Caco-2 (cell line): ENCODE measurements around the gene DCAF8. TPM values are rescaled to one million over a fixed set of nuclear protein-coding genes. Genes with fewer than 3 reads are reported as not detected.

Source experiments
- BruUV-seq: library from RNA; stranded (reverse); fragments of 400-500 nt; replicated peaks from 2 replicates; lab custom pipeline; 2021; lab: Mats Ljungman, UMichigan
- CTCF ChIA-PET: fragments of 300-600 bp; sonication (Branson Sonifier 250); formaldehyde crosslinking; loops from one replicate; lab custom pipeline; 2022; ENCODE audit warnings: antibody characterized with exemption; lab: Charles Lee
- POLR2A ChIA-PET: fragments of 300-600 bp; sonication (Branson Sonifier 250); formaldehyde crosslinking; loops from one replicate; lab custom pipeline; 2022; ENCODE audit warnings: antibody characterized with exemption; lab: Charles Lee
- DNase-seq, 2 experiments: peaks; one replicate each; pipeline versions ENCODE4 v3.0.0 to v3.0.0-alpha.2; 2020 to 2022
- H3K27me3 ChIP-seq: replicated peaks from 2 replicates; pipeline ENCODE4 v1.6.0; 2011; ENCODE audit warnings: low read length; ENCODE audit not compliant: control insufficient read depth, insufficient read depth
- H3K36me3 ChIP-seq: 2 replicates; pipeline ENCODE4 v1.5.1; 2011; ENCODE audit warnings: low read length; ENCODE audit not compliant: control insufficient read depth, insufficient read depth
- H3K4me1 ChIP-seq: fragments of 250-450 bp; sonication (Bioruptor Pico); 2 replicates; pipeline ENCODE4 v1.5.1; 2020; ENCODE audit warnings: mild to moderate bottlenecking
- H3K4me3 ChIP-seq: 2 replicates; pipeline ENCODE4 v1.5.1; 2011; ENCODE audit warnings: low read depth, mild to moderate bottlenecking, control low read depth, low read length
- H3K9me3 ChIP-seq: fragments of 250-450 bp; sonication (Bioruptor Pico); 2 replicates; pipeline ENCODE4 v1.5.1; 2020; ENCODE audit warnings: mild to moderate bottlenecking, moderate library complexity
- H3K27ac Mint-ChIP-seq: one replicate; pipeline ENCODE4 v1.8.0; 2022; ENCODE audit warnings: mixed read lengths; ENCODE audit not compliant: unreplicated experiment
- H3K27me3 Mint-ChIP-seq: one replicate; pipeline ENCODE4 v1.8.0; 2022; ENCODE audit warnings: mixed read lengths; ENCODE audit not compliant: insufficient read depth, unreplicated experiment
- H3K36me3 Mint-ChIP-seq: one replicate; pipeline ENCODE4 v1.8.0; 2022; ENCODE audit warnings: mild to moderate bottlenecking, mixed read lengths; ENCODE audit not compliant: insufficient read depth, unreplicated experiment
- H3K4me1 Mint-ChIP-seq: one replicate; pipeline ENCODE4 v1.8.0; 2022; ENCODE audit warnings: low read depth, mixed read lengths; ENCODE audit not compliant: unreplicated experiment
- H3K4me3 Mint-ChIP-seq: one replicate; pipeline ENCODE4 v1.8.0; 2022; ENCODE audit warnings: mild to moderate bottlenecking, moderate library complexity, mixed read lengths; ENCODE audit not compliant: unreplicated experiment
- H3K9me3 Mint-ChIP-seq: one replicate; pipeline ENCODE4 v1.8.0; 2022; ENCODE audit warnings: mixed read lengths; ENCODE audit not compliant: unreplicated experiment
- CTCF ChIP-seq, 2 experiments: fragments of 200-600 bp in 1 of 2; IDR thresholded peaks; 1 replicate in 1 of 2; 2 replicates in 1 of 2; pipeline versions ENCODE4 v1.5.1 to v1.8.0; 2011 to 2022; ENCODE audit warnings: antibody characterized with exemption in 1 of 2, control low read depth in 1 of 2, inconsistent platforms in 1 of 2, low read depth in 1 of 2, low read length in 1 of 2, mild to moderate bottlenecking in 1 of 2, moderate library complexity in 1 of 2; ENCODE audit not compliant: insufficient read depth in 1 of 2, severe bottlenecking in 1 of 2, unreplicated experiment in 1 of 2
- intact Hi-C: fragments of 100-400 bp; cut with micrococcal nuclease; formaldehyde crosslinking; loops from one replicate; pipeline ENCODE4 v1.10.0; 2022; ENCODE audit not compliant: unreplicated experiment
- total RNA-seq: library from RNA; stranded (reverse); gene quantifications from 2 replicates; pipeline ENCODE4 v1.2.3, GENCODE V29; 2022

Gene DCAF8
- total RNA-seq, 1 experiment from 2014 or later, result 112 TPM

- no peaks in the 10 kb centered on the region for H3K9me3 ChIP-seq
- no peak for DNase-seq
- Mint-ChIP-seq H3K4me3 (no peak overlapping the region), H3K27me3 (no peaks in the 10 kb centered on the region), H3K4me1 (peaks cover 12% of the 10 kb centered on the region), H3K27ac (no peak overlapping the region), H3K9me3 (no peaks in the 10 kb centered on the region), H3K36me3 (peaks cover 58% of the 10 kb centered on the region)
- no peaks in the 10 kb centered on the region for H3K27me3 ChIP-seq
- POLR2A ChIA-PET, result no interaction called here
- H3K4me1 ChIP-seq, result peaks cover 10% of the 10 kb centered on the region
- H3K4me3 ChIP-seq, result no peak overlapping the region
- no TSS peak for BruUV-seq
- peaks cover 3% of the 10 kb centered on the region for H3K36me3 ChIP-seq
- CTCF ChIA-PET, result interaction anchor here (0.6 kb wide), 1 partner anchor 41 kb away, joined by 3 read pairs; no protein-coding TSS in a partner anchor
- intact Hi-C loops, result no loop called here
- TF ChIP-seq CTCF (IDR thresholded peaks at IDR 0.05; ENCODE audit: insufficient read depth in 1 of 2, low read depth in 1 of 2, low read length in 1 of 2, severe bottlenecking in 1 of 2, unreplicated experiment in 1 of 2), result no peak
Observed at GRCh38 chr1:160211046-160211790, 51.1 kb downstream of the DCAF8 start.

- intact Hi-C loops, result no loop called here
- Histone ChIP-seq H3K36me3 (peaks cover 3% of the 10 kb centered on the region), H3K4me1 (peaks cover 10% of the 10 kb centered on the region), H3K9me3 (no peaks in the 10 kb centered on the region), H3K27me3 (no peaks in the 10 kb centered on the region), H3K4me3 (no peak overlapping the region)
- Mint-ChIP-seq H3K27me3 (no peaks in the 10 kb centered on the region), H3K27ac (no peak overlapping the region), H3K4me1 (peaks cover 13% of the 10 kb centered on the region), H3K4me3 (no peak overlapping the region), H3K9me3 (no peaks in the 10 kb centered on the region), H3K36me3 (peaks cover 54% of the 10 kb centered on the region)
- no TSS peak for BruUV-seq
- no peak for DNase-seq
- no peak for TF ChIP-seq CTCF (IDR thresholded peaks at IDR 0.05; ENCODE audit: insufficient read depth in 1 of 2, low read depth in 1 of 2, low read length in 1 of 2, severe bottlenecking in 1 of 2, unreplicated experiment in 1 of 2)
- ChIA-PET POLR2A (no interaction called here), CTCF (interaction anchor here (0.6 kb wide), 1 partner anchor 42 kb away, joined by 3 read pairs; no protein-coding TSS in a partner anchor)
Observed at GRCh38 chr1:160210561-160210960, 51.8 kb downstream of the DCAF8 start.

- intact Hi-C loops, result no loop called here
- no peaks in the 10 kb centered on the region for H3K9me3 ChIP-seq
- Mint-ChIP-seq H3K27ac (no peak overlapping the region), H3K9me3 (no peaks in the 10 kb centered on the region), H3K27me3 (no peaks in the 10 kb centered on the region), H3K4me3 (no peak overlapping the region), H3K4me1 (peaks cover 14% of the 10 kb centered on the region), H3K36me3 (peaks cover 44% of the 10 kb centered on the region)
- ChIA-PET CTCF (no interaction called here), POLR2A (no interaction called here)
- no peak overlapping the region for H3K4me3 ChIP-seq
- no TSS peak for BruUV-seq
- no peak for DNase-seq
- H3K4me1 ChIP-seq, result peaks cover 10% of the 10 kb centered on the region
- TF ChIP-seq CTCF (IDR thresholded peaks at IDR 0.05; ENCODE audit: insufficient read depth in 1 of 2, low read depth in 1 of 2, low read length in 1 of 2, severe bottlenecking in 1 of 2, unreplicated experiment in 1 of 2), result no peak
- H3K36me3 ChIP-seq, result peaks cover 3% of the 10 kb centered on the region
- no peaks in the 10 kb centered on the region for H3K27me3 ChIP-seq
Observed at GRCh38 chr1:160209321-160210046, 52.9 kb downstream of the DCAF8 start.
